Astrocyte of the cerebellum (primary cell): ENCODE measurements around the gene USP1.
A peak's percentile ranks its signal among the peaks of the same experiment; 100 is the strongest.

Source experiments
- DNase-seq: peaks from one replicate; pipeline ENCODE4 v3.0.0-alpha.2; 2011; ENCODE audit warnings: low read depth
- H3K4me3 ChIP-seq: 2 replicates; pipeline ENCODE4 v1.5.1; 2011; ENCODE audit warnings: mild to moderate bottlenecking, low read depth, low read length, moderate library complexity
- CTCF ChIP-seq: IDR thresholded peaks from 2 replicates; pipeline ENCODE4 v1.5.1; 2012; ENCODE audit warnings: low read length, low read depth, moderate library complexity, mild to moderate bottlenecking; ENCODE audit errors: missing control alignments
- in situ Hi-C: cut with HindIII; loops from 2 replicates; pipeline ENCODE4 v1.10.0; 2017; ENCODE audit warnings: low sequenced_read_pairs

USP1 gene

GRCh38 chr1:62395291-62395690, 41.6 kb upstream of the USP1 start:
- DNase-seq, result no peak
- H3K4me3 ChIP-seq, result no peak overlapping the region
- no peak for TF ChIP-seq CTCF
- in situ Hi-C loops, result no loop called here

- no peak for DNase-seq
- in situ Hi-C loops, result no loop called here
- no peak overlapping the region for H3K4me3 ChIP-seq
- no peak for TF ChIP-seq CTCF
Measured at GRCh38 chr1:62396871-62397270, 40.0 kb upstream of the USP1 start.

GRCh38 chr1:62397301-62397700, 39.5 kb upstream of the USP1 start:
- DNase-seq, result no peak
- no peak overlapping the region for H3K4me3 ChIP-seq
- no peak for TF ChIP-seq CTCF
- in situ Hi-C loops, result no loop called here

- no peak overlapping the region for H3K4me3 ChIP-seq
- no peak for TF ChIP-seq CTCF
- in situ Hi-C loops, result no loop called here
- peak; percentile 46 for DNase-seq
Measured at GRCh38 chr1:62398377-62398776, 38.5 kb upstream of the USP1 start.

- DNase-seq, result no peak
- TF ChIP-seq CTCF, result no peak
- in situ Hi-C loops, result no loop called here
Measured at GRCh38 chr1:62401034-62401760, 35.7 kb upstream of the USP1 start.

GRCh38 chr1:62405247-62405646, 31.6 kb upstream of the USP1 start:
- no peak for TF ChIP-seq CTCF
- H3K4me3 ChIP-seq, result no peak overlapping the region
- in situ Hi-C loops, result no loop called here
- no peak for DNase-seq

More at GRCh38 chr1:62401034-62401760, 35.7 kb upstream of the USP1 start:
- H3K4me3 ChIP-seq, result no peak overlapping the region
